Measurements from ENCODE around the gene NOLC1.

NOLC1 gene

GRCh38 chr10:102211615-102212299 lies 59.6 kb downstream of the NOLC1 start:
- no peak for DNase-seq
